Colon (tissue), 2 donors: ENCODE data around the gene ADSS1.

ENCODE experiments used
- FAIRE-seq: peaks from 2 replicates; lab custom pipeline; 2012; peaks lifted over from hg19 to GRCh38; lab: Jason Lieb, UNC
- donor health status: control.
- donor health status: control.

The ADSS1 gene

DNA sequence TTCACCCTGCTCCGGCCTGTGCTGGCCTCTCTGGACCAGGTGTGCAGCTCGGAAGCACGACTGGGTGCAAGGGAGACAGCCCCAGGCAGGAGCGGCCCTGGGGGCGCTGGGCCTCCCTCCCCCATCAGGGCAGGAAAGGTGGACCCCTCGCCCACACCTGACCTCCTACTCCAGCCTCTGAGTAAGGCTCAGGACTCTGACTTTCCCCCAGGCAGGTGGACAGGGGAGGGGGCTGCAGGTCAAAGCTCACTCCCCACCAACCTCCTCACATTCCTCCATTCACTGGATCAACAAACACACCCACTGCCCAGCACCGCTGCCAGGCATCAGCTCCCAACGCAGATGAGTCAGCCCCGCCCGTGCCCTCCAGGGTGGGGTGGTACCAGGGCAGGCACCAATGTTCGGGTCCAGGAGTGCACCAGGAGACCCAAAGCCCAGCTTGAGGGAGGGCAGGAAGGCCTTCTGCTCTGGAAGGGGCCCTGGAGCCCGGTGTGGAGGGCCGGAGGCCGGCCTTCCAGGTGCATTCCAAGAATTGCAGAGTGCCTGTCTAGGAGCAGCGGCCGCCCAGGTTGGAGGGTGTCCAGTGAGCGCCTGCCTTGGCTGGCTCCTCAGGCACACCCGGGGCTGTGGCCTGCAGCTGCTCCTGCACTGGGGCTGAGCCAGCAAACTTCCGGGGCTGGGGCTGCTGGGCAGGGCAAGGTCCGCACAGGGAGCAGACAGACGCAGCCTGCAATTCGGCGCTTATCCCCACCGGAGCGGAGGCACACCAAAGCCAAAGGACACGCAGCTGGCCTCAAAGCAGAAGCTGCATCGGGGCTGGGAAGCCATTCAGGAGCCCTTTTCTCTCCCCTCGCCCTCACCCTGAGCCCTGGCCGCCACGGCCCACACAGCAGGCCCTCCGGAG, 36.2 kb upstream of the ADSS1 start:
- no peak for FAIRE-seq

DNA sequence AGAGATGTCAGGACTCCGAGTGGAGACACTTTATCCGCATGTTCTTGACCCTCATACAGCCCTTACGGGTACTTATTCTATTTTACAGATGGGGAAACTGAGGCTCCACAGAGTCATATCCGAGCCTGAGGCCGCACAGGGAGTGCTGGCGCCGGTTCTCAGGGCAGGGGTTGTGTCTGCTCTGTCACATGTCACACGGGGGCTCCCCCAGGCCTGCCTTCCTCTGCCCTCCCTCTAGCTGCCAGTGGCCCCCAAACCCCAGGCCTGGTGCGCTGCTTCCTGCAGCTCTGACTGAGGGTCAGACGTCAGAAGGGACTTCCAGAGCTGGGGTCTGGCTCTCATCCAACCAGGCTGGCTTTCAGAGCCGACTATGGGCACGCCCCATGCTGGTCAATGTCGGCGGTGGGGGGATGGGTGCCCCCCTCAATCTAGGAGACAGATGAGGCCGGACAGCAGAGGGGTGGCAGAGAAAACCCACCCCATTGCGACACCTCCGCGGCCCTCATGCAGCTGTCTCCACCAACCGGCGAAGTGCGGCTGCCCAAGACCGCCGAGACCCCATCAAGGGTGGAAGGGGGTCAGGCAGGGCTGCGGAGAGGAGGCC, 35.4 kb upstream of the ADSS1 start:
- no peak for FAIRE-seq

DNA sequence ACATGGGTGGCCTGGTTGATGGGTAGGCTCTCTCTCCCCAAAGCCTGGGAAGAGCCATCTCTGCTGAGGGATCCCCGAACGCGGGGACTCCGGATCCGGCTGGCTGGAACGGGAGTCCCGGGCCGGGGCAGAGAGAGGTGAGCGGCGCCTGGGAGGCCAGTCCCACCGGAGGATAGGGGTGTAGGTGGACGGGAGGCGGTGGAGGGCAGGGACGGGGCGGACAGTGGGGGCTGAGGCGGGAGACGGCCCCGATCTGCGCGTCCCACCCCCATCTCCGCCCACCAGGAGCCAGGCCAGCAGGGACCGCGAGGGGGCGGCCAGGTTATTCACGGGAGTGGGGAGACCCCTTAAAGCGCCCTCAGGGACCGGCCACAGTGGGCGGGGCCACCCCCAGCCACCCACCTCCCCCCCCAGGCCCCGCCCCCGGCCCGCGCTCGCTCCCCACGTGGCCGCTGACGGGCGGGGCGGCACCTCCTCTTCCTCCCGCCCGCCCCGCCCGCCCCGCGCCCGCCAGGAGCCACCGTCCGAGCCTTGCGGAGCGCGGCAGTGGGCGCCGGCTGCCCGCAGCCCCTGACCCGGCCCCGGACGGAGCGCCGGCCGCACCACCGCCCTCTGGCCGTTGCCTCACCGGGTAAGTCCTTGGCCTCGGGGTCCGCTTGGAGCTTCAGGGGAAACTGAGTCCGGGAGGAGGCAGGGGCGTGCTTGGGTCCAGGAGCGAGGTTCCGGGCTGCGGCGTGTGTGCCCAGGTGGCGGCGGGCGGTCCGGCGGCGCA, 34.7 kb upstream of the ADSS1 start, which contains the start of gene INF2:
Gene INF2 (plus strand): TSS at position 510 of the 772 bp plus-strand sequence. CDS start 11,748 bp downstream, outside the sequence.
- no peak for FAIRE-seq

DNA sequence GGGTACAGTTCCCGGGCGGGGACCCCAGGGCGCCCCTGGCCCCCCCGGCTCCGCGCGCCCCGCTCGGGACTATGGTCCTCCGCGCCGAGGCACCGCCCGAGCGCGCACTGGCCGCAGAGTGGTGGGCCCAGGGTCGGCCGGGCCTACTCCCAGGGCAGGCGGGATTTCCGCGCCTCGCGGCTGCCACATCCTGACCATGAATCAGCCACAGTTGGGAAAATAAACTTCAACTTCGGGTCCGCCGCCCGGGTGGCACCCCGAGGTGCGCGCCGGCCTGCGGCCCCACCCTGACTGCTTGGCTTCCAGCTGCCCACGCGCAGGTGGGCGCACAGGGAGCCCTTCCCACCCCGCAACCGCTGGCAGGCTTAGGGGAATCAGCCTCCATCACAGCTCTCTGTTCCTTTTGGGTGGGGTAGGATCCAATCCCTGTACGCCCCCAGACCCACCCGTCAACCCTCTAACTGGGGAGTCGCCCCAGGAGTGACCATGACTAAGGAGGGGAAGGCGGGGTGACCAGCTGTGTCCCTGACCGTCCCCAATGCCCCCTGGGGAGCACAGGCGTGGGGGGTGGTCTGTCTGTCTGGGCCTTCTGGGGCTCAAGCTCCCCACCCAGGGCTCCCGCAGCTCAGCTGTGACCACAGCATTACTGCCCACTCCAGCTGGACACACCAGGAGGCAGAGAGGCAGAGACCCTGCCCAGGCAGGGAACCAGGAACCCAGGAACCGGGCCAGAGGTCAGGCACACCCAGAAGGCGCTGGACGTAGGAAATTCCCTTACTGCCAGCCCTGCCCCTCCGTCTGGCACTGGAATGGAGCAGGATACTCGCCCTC, 33.9 kb upstream of the ADSS1 start:
- no peak for FAIRE-seq

DNA sequence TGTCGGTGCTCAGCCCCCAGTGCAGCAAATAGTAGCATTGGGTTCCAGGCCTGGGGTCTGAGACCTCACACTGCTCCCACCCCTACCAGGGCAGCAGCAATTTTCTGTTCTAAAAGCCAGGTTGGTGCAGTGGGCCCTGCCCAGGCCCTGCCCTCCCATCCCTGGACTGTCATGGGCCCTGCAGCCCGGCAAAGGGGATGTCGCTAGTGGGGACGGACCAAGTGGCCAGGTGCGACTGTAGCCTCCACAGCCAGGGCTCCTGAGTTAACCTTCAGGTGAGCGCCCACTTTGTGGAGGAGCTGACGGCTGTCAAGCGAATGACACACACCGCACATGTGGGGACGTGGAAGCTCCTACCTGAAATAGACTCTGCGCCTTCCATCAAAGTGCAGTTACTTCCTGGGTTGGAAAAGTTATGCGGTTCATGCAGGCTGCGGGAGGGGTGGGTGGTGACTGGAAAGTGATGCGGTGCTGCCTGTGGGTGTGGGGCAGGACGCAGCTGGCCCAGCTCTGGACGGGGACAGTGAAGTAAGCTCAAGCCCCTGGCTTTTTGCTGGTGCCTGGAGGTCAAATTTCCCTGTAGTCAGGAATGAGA, 33.1 kb upstream of the ADSS1 start:
- FAIRE-seq = no peak

DNA sequence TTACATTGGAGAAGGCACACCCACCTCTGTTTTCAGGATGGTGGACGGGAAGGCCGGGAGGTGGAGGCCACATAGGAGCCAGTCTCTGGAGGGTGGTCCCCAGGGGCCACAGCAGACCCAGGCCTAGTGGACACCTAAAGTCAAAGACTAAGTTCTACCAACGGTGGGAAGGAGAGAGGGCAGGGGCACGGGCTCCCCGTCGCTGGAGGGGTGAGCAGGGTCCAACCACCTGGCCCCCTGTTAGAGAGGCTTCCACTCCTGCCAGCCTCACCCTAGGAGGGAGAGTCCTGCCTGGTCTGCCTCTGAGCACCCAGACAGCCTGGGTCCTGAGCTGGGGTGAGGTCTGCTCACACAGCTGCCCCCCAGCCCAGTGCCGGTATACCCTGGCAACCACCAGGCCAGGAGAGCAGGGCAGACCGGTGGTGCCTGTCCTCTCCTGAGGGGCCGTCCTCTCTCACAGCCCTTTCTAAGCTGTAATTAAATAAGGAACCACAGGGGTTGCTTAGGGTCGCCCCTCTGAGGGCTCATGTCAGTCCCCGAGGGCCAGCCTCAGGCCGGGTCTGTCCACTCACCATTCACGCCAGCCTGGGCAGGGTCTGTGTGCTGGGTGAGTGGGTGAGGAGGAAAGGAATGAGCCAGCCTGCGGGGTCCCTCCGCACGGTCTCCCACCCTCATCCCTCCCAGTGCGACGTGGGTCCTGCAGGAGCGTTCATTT, 32.3 kb upstream of the ADSS1 start:
- FAIRE-seq = no peak

DNA sequence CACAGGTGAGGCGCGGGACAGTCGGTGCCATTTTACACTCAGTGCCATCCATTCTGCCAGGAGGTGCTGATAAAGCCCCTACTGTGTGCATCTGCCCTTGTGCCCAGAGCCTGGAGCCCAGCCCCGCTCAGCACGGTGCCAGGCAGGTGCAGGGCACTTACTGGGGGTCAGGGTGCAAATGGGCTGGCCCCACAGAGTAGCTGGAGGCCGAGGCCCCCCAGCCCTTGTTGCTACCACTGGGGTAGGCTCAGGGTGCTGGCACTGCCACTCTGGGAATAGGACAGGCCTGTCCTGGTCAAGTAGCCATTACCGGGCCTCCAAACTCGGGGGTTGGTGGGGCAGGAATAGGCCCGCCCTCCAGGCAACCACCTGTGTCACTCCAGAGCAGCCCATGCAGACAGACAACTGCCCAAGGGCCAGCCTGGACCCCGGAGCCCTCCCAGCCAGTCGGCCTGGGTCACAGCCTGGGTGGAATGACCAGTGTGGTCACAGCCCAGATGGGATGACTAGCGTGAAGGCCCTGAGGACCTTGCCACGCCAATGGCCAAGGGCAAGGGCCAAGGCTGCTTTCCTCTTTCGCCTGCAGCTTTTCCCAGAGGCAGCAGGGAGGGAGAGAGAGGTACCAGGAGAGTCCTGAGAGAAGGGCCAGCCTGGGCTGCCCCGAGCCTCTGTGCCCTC, 31.6 kb upstream of the ADSS1 start:
- no peak for FAIRE-seq

DNA sequence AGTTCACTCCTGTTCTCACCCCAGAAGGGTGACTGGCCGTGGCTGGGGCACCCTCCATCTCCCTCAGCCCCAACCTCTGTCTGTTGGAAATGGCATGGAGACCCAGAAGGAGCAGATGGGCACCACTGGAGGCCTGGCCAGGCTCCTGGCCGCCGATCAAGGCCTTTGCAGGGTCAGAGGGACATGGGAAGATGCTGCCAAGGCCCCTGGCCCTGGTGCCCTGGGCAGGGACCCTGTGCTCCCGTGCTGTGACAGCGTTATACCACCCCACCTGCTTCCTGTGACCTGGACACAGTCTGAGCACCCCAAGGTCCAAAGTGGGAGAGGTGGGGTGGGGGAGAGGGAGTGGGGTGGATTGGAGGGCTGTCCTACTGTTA, 31.1 kb upstream of the ADSS1 start:
- FAIRE-seq = no peak

DNA sequence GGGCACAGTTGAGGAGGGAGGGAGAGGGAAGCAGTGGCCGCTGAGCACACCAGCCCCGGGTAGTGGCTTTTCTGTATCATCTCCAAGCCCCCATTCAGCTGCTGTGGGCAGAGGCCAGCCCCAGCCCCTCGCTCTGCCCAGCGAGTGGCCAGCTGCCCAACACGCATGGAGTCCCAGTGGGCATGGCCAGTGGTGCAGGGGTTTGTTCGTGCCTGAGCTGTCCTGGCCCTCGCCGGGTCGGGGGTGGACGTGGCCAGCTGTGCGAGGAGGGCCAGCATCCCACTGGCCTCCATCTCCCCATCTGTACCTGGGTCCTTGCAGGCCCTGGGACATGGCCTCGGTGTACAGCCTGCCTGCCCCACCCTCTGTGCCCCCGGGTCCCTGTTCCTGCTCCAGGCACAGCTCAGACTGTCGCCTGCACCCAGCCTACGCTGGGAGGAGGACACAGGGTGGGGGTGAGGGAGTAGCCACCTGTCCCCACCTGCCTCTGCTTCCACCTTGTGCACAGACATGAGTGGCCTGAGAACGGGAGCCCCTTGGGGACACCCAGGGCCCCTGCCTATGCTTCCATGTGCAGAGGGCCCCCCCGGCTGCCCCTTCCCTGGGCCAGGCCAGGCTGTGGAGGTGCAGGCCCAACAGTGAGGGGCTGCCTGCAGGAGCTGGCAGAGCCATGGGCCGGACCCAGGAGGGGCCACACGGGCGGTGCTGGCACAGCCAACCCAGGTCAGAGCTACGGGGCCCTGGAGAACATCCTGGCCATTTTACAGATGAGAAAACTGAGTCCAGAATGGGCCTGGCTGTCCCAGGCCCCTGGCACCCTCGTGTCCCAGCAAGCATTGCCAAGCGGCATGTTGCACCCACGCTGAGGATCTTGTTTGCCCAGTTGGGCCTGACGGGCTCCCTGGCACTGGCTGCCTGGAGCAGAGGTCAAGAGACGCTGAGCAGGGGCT, 30.3 kb upstream of the ADSS1 start:
- FAIRE-seq = no peak

DNA sequence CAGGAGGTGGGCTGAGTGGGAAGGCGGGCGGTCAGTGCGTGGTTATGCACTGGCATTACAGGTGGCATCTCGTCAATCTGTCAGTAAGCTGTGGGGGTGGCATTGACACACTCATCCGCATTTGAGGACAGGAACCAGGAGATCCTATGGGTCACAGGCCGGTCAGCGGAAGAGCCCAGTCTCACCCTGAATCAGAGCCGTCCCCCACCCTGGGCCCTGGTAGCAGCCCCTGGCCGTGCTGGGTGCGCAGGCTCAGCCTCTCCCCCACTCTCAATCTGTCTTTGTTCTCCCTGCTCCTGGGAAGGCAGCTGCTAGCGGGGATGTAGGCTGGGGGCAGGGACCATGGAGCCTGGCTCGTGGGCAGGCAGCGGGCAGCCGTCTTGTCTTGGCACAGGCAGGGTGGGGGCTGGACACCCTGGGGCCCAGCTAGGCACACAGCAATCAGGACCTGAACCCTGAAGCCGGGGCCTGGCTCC, 29.5 kb upstream of the ADSS1 start:
- no peak for FAIRE-seq

DNA sequence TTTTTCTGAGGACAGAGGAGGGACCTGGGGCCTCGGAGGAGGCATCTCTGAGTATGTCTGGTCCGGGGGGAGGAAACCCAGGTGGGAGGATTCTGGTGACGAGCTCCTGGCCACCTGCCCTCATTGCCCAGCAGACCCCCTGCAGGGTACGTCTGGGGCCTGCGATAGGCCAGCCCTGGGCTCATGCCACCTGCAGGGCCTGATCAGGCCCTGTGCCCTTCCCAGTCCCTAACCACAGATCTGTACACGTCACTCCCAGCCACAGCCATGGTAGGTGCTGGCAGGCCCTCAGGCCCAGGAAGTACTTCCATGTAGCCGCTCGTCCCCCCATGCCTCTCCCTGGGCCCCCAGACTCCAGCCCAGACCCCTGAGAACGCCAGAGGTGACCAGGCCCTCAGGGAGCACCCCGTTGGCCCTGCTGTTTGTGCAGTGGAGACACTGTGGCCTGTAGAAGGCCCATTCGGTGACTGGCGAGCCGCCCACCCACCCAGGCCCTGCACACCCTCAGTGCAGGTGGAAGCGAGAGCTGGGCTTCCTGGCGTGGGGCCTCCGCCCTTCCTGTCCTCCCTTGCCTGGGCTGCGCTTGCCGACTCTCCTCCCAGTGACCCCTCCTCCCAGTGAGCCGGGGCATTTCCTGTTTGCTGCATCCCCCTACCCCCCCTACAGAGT, 28.9 kb upstream of the ADSS1 start:
- FAIRE-seq = no peak

DNA sequence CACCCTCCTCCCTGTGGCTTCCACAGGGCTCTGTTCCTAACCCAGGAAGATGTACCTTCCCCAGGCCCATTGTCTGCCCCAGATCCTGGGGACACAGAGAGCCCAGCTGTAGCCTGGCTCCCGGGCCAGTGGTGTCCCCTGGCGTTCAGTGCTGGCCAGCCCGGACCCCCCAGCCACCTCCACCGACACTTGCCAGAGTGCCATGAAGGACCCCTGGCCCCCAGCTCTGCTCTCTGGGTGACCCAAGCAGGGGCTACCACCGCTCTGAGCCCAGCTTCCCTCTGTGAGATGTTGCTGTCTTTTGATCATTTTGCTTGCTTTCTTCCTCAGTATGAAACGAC, 28.4 kb upstream of the ADSS1 start:
- FAIRE-seq = no peak

DNA sequence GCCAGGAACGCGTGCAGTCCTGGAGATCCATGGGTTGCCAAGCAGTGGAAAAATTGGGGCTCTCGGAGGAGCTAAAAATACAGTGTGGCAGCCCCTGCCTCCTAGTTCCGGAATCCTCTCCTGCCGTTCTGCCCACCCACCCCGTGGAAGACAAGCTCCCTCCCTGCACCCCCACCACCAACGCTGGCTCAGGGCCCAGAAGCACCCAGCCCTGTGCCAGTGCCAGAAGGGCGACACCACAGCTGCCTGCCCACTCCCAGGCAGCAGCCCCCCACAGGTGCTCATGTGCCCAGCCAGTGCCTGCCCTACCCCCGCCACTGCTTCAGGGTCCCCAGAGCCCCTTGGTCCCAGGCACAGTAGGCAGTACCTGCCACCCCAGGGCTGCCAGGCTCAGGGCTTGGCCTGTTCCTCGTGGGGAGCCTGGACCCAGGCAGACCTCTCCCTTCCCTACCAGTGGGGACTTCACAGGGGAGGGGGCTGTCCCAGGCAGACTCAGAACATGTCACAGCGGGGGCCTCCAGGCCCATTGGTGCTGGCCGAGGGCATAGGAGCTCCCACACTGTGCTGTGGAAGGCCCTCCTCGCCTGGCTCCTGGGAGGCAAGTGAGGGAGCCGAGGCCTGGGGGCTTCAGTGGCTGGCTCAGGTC, 27.2 kb upstream of the ADSS1 start:
- FAIRE-seq = no peak

DNA sequence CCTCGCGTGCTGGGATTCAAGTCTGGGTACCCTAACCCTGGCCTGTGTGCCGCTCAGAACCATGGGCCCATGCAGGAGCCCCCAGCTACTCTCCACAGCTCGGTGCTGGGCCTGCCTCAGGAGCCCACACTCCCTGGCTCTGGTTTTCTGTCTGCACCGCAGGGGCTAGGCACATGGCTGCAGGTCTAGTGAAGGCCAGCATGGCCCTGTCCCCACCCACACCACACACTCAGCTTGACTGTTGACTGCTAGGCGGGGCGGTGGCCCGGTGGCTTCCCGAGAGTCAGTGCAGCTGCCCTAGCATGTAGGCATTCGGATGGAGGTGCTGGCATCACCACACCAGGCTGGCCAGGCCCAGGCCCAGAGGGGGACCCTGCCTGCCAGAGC, 26.7 kb upstream of the ADSS1 start:
- no peak for FAIRE-seq

DNA sequence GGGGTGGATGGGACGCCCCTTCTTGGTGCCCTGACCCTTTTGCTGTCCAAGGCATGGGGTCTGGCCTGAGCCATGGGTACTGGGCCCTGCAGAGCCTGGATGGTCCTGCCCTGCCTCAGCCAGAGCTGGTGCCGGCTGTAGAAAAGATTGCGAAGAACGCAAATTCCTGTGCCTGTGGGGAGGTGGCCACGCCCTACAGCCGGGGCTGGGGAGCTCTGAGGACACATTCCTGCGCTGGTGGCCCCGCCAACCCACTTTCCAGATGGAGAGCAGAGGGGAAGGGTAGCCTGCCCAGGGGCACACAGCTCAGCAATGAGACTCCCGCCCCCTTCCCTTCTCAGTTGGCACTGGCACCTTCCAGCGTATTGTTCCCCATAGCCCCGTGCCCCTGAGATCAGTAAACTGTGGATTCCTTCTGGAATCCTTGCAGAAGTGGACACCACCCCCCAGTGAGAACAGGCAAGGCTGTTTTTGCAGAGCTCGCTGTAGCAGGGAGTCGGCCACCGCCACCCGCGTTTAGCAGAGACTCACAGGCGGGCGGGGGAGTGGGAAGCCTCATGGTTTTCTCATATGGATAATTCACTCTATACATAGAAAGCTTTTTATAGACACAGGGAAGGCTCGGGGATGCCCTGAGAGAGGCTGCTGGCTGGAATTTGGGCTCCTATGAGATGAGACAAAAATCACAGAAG, 26.0 kb upstream of the ADSS1 start:
- no peak for FAIRE-seq

DNA sequence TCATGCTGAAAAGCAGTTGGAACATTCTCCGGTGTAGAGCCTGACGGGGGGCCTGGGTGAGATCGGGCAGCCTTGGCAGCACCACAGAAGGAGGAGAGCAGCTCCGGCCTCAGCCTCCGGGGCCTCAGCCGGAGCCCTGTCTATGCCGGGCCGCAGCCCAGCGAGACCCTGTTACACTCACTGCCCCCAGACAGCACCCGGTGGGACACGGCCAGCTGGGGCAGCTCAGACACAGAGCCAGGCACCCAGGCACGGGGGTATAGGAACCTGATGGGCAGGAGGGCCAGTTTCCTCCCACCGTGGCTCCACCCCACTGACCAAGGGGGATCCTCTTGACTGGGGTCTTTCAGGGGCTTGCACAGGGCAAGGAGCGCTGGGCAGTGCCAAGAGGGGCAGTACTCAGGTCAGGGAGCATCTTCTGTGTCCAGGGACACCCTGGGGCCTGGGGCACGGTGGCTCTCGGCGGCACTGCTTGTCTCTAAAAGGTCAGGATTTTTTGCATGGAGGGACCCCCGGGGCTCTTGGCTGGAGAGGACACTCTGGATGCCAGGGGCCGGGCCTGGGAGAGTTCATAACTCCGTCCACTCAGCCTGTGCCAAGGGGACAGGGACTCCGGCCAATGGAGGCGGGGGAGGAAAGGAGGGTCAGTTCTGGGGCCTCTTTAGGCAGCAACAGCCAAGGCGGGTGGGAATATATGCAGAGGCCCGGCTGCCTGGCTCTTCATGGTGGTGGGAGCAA, 25.2 kb upstream of the ADSS1 start:
- FAIRE-seq = no peak

DNA sequence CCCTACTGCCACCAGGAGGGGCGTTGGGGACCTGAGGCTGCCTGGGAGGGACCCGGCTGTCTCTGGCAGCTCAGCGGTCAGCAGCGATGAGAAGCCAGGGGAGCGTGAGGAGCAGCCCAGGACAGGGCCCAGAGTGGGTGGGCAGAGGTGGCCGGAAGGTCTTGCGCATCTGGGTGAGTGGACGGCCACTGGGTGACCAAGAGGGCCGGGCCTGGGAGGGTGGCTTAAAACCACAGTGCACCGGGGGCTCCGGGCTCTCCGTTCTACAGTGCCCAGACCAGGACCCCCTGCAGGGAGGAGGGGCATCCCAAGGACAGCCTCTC, 24.6 kb upstream of the ADSS1 start:
- no peak for FAIRE-seq
